Endometrium (tissue), 2 donors: ENCODE measurements around the gene MAFB.

ENCODE experiments used
- FAIRE-seq: peaks from 2 replicates; lab custom pipeline; 2012; peaks lifted over from hg19 to GRCh38; lab: Jason Lieb, UNC
- donor health status: control.
- donor health status: control.

Gene MAFB

GRCh38 chr20:40655451-40655850, 33.6 kb downstream of the MAFB start:
- FAIRE-seq = no peak

- no peak for FAIRE-seq
Observed at GRCh38 chr20:40654876-40655275, 34.2 kb downstream of the MAFB start.

GRCh38 chr20:40652441-40652987, 36.5 kb downstream of the MAFB start:
- FAIRE-seq = no peak

- FAIRE-seq = no peak
Observed at GRCh38 chr20:40651151-40651550, 37.9 kb downstream of the MAFB start.

GRCh38 chr20:40650707-40651106, 38.3 kb downstream of the MAFB start:
- no peak for FAIRE-seq

- FAIRE-seq = no peak
Observed at GRCh38 chr20:40648210-40649072, 40.6 kb downstream of the MAFB start.

GRCh38 chr20:40646813-40647212, 42.2 kb downstream of the MAFB start:
- FAIRE-seq = no peak

- no peak for FAIRE-seq
Observed at GRCh38 chr20:40646361-40646760, 42.7 kb downstream of the MAFB start.

GRCh38 chr20:40644863-40645262, 44.2 kb downstream of the MAFB start:
- FAIRE-seq = no peak

GRCh38 chr20:40643891-40644290, 45.1 kb downstream of the MAFB start:
- no peak for FAIRE-seq

GRCh38 chr20:40641809-40642208, 47.2 kb downstream of the MAFB start:
- FAIRE-seq = no peak

GRCh38 chr20:40641202-40641601, 47.8 kb downstream of the MAFB start:
- FAIRE-seq = no peak

- no peak for FAIRE-seq
Observed at GRCh38 chr20:40640667-40641066, 48.4 kb downstream of the MAFB start.

- FAIRE-seq = no peak
Observed at GRCh38 chr20:40639676-40640355, 49.2 kb downstream of the MAFB start.

GRCh38 chr20:40639132-40639531, 49.9 kb downstream of the MAFB start:
- FAIRE-seq = no peak

GRCh38 chr20:40638414-40638813, 50.6 kb downstream of the MAFB start:
- FAIRE-seq = no peak

- FAIRE-seq = no peak
Observed at GRCh38 chr20:40637176-40637575, 51.9 kb downstream of the MAFB start.

- FAIRE-seq = no peak
Observed at GRCh38 chr20:40636486-40636885, 52.5 kb downstream of the MAFB start.

- FAIRE-seq = no peak
Observed at GRCh38 chr20:40635971-40636370, 53.1 kb downstream of the MAFB start.
